HG02885 (cell line): Measurements from ENCODE around the gene IL9.

Experiments used
- ATAC-seq: cut with Tn5 transposase; IDR thresholded peaks from one replicate; pipeline ENCODE4 v1.9.1; 2021; ENCODE audit warnings: mild to moderate bottlenecking; ENCODE audit not compliant: unreplicated experiment, poor library complexity

Gene IL9

GRCh38 chr5:135895474-135896006 is at the start of gene IL9:
TSS of gene IL9 (minus strand) at chr5:135895841. CDS start at chr5:135895816, 25 bp downstream.
- no peak for ATAC-seq

GRCh38 chr5:135944967-135945560 is 49.4 kb upstream of the IL9 start:
- ATAC-seq, result no peak

GRCh38 chr5:135944564-135944963 is 48.9 kb upstream of the IL9 start:
- ATAC-seq, result no peak

GRCh38 chr5:135942202-135942771 is 46.6 kb upstream of the IL9 start:
- ATAC-seq, result no peak

GRCh38 chr5:135941711-135942110 is 46.1 kb upstream of the IL9 start:
- no peak for ATAC-seq

- ATAC-seq, result no peak
Observed at GRCh38 chr5:135937245-135937911, 41.7 kb upstream of the IL9 start.

GRCh38 chr5:135934939-135935338 is 39.3 kb upstream of the IL9 start:
- no peak for ATAC-seq

GRCh38 chr5:135930949-135931295 is 35.3 kb upstream of the IL9 start:
- ATAC-seq, result no peak

- no peak for ATAC-seq
Observed at GRCh38 chr5:135930029-135930948, 34.6 kb upstream of the IL9 start.

- ATAC-seq, result no peak
Observed at GRCh38 chr5:135921388-135921787, 25.7 kb upstream of the IL9 start.

GRCh38 chr5:135920199-135920598 is 24.6 kb upstream of the IL9 start:
- ATAC-seq, result no peak

GRCh38 chr5:135916638-135917263 is 21.1 kb upstream of the IL9 start:
- no peak for ATAC-seq

- no peak for ATAC-seq
Observed at GRCh38 chr5:135915466-135916001, 19.9 kb upstream of the IL9 start.

- no peak for ATAC-seq
Observed at GRCh38 chr5:135913713-135914626, 18.3 kb upstream of the IL9 start.

- no peak for ATAC-seq
Observed at GRCh38 chr5:135905144-135905543, 9.5 kb upstream of the IL9 start.

GRCh38 chr5:135901633-135902032 is 6.0 kb upstream of the IL9 start:
- no peak for ATAC-seq

- no peak for ATAC-seq
Observed at GRCh38 chr5:135900276-135900675, 4.6 kb upstream of the IL9 start.

- ATAC-seq, result no peak
Observed at GRCh38 chr5:135898651-135899050, 3.0 kb upstream of the IL9 start.

- ATAC-seq, result no peak
Observed at GRCh38 chr5:135894789-135895188, 852 bp downstream of the IL9 start.
